K562 (cell line): Measurements from ENCODE around the gene MARCHF11. TPM values are rescaled to one million over a fixed set of nuclear protein-coding genes. Genes with fewer than 3 reads are reported as not detected.

ENCODE experiments used
- ATAC-seq: fragments of 200-7000 bp; cut with Tn5 transposase; 3 replicates; pipeline ENCODE4 v1.9.1; 2020; ENCODE audit warnings: moderate library complexity
- BruUV-seq: library from RNA; stranded (reverse); fragments of 400-500 nt; replicated peaks from 2 replicates; lab custom pipeline; 2021; lab: Mats Ljungman, UMichigan
- CTCF ChIA-PET: fragments of 300-600 bp; formaldehyde crosslinking; extraction: SDS; loops from one replicate; lab custom pipeline; 2021; ENCODE audit warnings: low intra/inter-chr PET ratio; lab: Yijun Ruan, JAX
- POLR2A ChIA-PET: fragments of 300-600, 350-650 bp; sonication (Branson Sonifier 250); formaldehyde crosslinking; extraction: SDS; loops from one replicate; lab custom pipeline; 2021; ENCODE audit warnings: antibody characterized with exemption, inconsistent platforms; lab: Yijun Ruan, JAX
- DNase-seq, 4 experiments: peaks; one replicate each; pipeline versions ENCODE4 v3.0.0 to v3.0.0-alpha.2; 2011 to 2018; ENCODE audit warnings: low spot score in 3 of 4, mixed read lengths in 3 of 4; ENCODE audit errors: extremely low read depth in 1 of 4
- FAIRE-seq: peaks from 2 replicates; lab custom pipeline; 2011; peaks lifted over from hg19 to GRCh38; lab: Jason Lieb, UNC
- H2AFZ ChIP-seq: 2 replicates; pipeline ENCODE4 v1.6.0; 2011; ENCODE audit warnings: low read depth, low read length, control low read depth, inconsistent platforms
- H3K27ac ChIP-seq: fragments of 200-600 bp; 3 replicates; pipeline ENCODE4 v1.8.0; 2011; ENCODE audit warnings: low read depth, mild to moderate bottlenecking, control low read depth, inconsistent platforms, low read length, moderate library complexity, mixed read lengths; ENCODE audit errors: extremely low read depth
- H3K27me3 ChIP-seq, 2 experiments: fragments of 300-600 bp in 1 of 2; 2 replicates in 1 of 2; 3 replicates in 1 of 2; pipeline versions ENCODE4 v1.6.0 to v1.8.0; 2011; ENCODE audit warnings: inconsistent platforms in 2 of 2, low read length in 2 of 2, mild to moderate bottlenecking in 1 of 2, mixed read lengths in 1 of 2, moderate library complexity in 1 of 2; ENCODE audit not compliant: control insufficient read depth in 2 of 2, insufficient read depth in 2 of 2
- H3K36me3 ChIP-seq: fragments of 300-600 bp; 3 replicates; pipeline ENCODE4 v1.8.0; 2011; ENCODE audit warnings: mild to moderate bottlenecking, low read length, inconsistent platforms; ENCODE audit not compliant: control insufficient read depth, insufficient read depth
- H3K4me1 ChIP-seq, 2 experiments: fragments of 200-600 bp in 1 of 2; replicated peaks in 1 of 2; 2 replicates in 1 of 2; 3 replicates in 1 of 2; pipeline versions ENCODE4 v1.5.1 to v1.8.0; 2011; ENCODE audit warnings: inconsistent platforms in 2 of 2, low read length in 2 of 2, mild to moderate bottlenecking in 1 of 2, mixed read lengths in 1 of 2, moderate library complexity in 1 of 2; ENCODE audit not compliant: control insufficient read depth in 2 of 2, insufficient read depth in 2 of 2
- H3K4me2 ChIP-seq: 2 replicates; pipeline ENCODE4 v1.6.1; 2011; ENCODE audit warnings: low read length, control low read depth, inconsistent platforms, mixed read lengths; ENCODE audit not compliant: insufficient read depth
- H3K4me3 ChIP-seq: fragments of 200-600 bp; sonication (generic), shearing (Covaris generic); 2 replicates; pipeline ENCODE4 v1.5.1; 2016; ENCODE audit warnings: control low read depth, inconsistent platforms
- H3K79me2 ChIP-seq: fragments of 200-600 bp; 3 replicates; pipeline ENCODE4 v1.8.0; 2011; ENCODE audit warnings: low read length, inconsistent platforms; ENCODE audit not compliant: control insufficient read depth, insufficient read depth
- H3K9ac ChIP-seq, 2 experiments: 2 replicates each; pipeline versions ENCODE4 v1.6.0 to v1.6.1; 2011; ENCODE audit warnings: low read depth in 2 of 2, low read length in 2 of 2, control low read depth in 1 of 2, inconsistent platforms in 1 of 2, mild to moderate bottlenecking in 1 of 2, mixed read lengths in 1 of 2; ENCODE audit not compliant: insufficient read depth in 1 of 2
- H3K9me1 ChIP-seq: one replicate; pipeline ENCODE4 v1.6.0; 2011; ENCODE audit warnings: inconsistent platforms, mild to moderate bottlenecking, low read length, moderate library complexity; ENCODE audit not compliant: control insufficient read depth, insufficient read depth
- H3K9me3 ChIP-seq: replicated peaks from 2 replicates; pipeline ENCODE4 v1.5.1; 2011; ENCODE audit warnings: low read depth, low read length, inconsistent platforms; ENCODE audit not compliant: control insufficient read depth, insufficient read depth
- H4K20me1 ChIP-seq: replicated peaks from 2 replicates; pipeline ENCODE4 v1.6.1; 2011; ENCODE audit warnings: low read length, inconsistent platforms, mixed read lengths; ENCODE audit not compliant: control insufficient read depth, insufficient read depth
- ADNP ChIP-seq: fragments of 200-800 bp; sonication (Bioruptor generic); IDR thresholded peaks from 2 replicates; pipeline ENCODE4 v1.6.1; 2016; ENCODE audit warnings: missing genetic modification characterization, missing compliant biosample characterization
- ESRRA ChIP-seq: fragments of 450-650 bp; IDR thresholded peaks from 2 replicates; pipeline ENCODE4 v1.6.1; 2014; ENCODE audit warnings: low read depth, mild to moderate bottlenecking, moderate library complexity, borderline replicate concordance
- GABPB1 ChIP-seq: sonication (generic); formaldehyde crosslinking; IDR thresholded peaks from 2 replicates; pipeline ENCODE4 v1.8.0; 2022; ENCODE audit warnings: mild to moderate bottlenecking, missing genetic modification reagents
- HNRNPLL ChIP-seq: fragments of 200-400 bp; formaldehyde crosslinking; IDR thresholded peaks from 2 replicates; pipeline ENCODE4 v1.6.1; 2017; ENCODE audit warnings: low read length, low read depth, mild to moderate bottlenecking; ENCODE audit not compliant: poor library complexity, severe bottlenecking
- MEIS2 ChIP-seq: fragments of 450-650 bp; IDR thresholded peaks from 2 replicates; pipeline ENCODE4 v1.6.1; 2014; ENCODE audit warnings: mild to moderate bottlenecking; ENCODE audit not compliant: partially characterized antibody
- MTA3 ChIP-seq: fragments of 450-650 bp; formaldehyde crosslinking; IDR thresholded peaks from 2 replicates; pipeline ENCODE4 v1.6.1; 2017; ENCODE audit warnings: mild to moderate bottlenecking, borderline replicate concordance
- RBM17 ChIP-seq: fragments of 200-400 bp; formaldehyde crosslinking; IDR thresholded peaks from 2 replicates; pipeline ENCODE4 v1.6.1; 2017; ENCODE audit warnings: low read depth, mild to moderate bottlenecking, low read length, borderline replicate concordance
- TAF7 ChIP-seq: fragments of 450-650 bp; IDR thresholded peaks from 2 replicates; pipeline ENCODE4 v1.6.1; 2016; ENCODE audit warnings: missing genetic modification characterization, missing compliant biosample characterization
- YY1 ChIP-seq, 3 experiments: IDR thresholded peaks; 2 replicates each; pipeline ENCODE4 v1.6.1; 2011; ENCODE audit warnings: low read length in 2 of 3, mild to moderate bottlenecking in 2 of 3, moderate library complexity in 2 of 3, borderline replicate concordance in 1 of 3, control low read depth in 1 of 3, low read depth in 1 of 3; ENCODE audit not compliant: insufficient read depth in 3 of 3, insufficient replicate concordance in 2 of 3, control insufficient read depth in 1 of 3, insufficient read length in 1 of 3; ENCODE audit errors: extremely low read depth in 1 of 3
- ZBTB34 ChIP-seq: fragments of 250-450 bp; sonication (Bioruptor Pico); IDR thresholded peaks from 2 replicates; pipeline ENCODE4 v1.8.0; 2021; ENCODE audit warnings: mild to moderate bottlenecking, moderate library complexity
- ZFP36 ChIP-seq: fragments of 150-350 bp; IDR thresholded peaks from 2 replicates; pipeline ENCODE4 v1.6.1; 2018; ENCODE audit warnings: low read length, low read depth; ENCODE audit not compliant: partially characterized antibody
- ZNF239 ChIP-seq: fragments of 250-450 bp; sonication (Bioruptor Pico); IDR thresholded peaks from 2 replicates; pipeline ENCODE4 v1.4.0; 2020; ENCODE audit warnings: mild to moderate bottlenecking
- ZNF263 ChIP-seq: sonication (generic); formaldehyde crosslinking; IDR thresholded peaks from 2 replicates; pipeline ENCODE4 v1.8.0; 2022; ENCODE audit warnings: mild to moderate bottlenecking, missing genetic modification reagents, borderline replicate concordance
- ZNF609 ChIP-seq: sonication (generic); formaldehyde crosslinking; IDR thresholded peaks from 2 replicates; pipeline ENCODE4 v1.8.1; 2023; ENCODE audit warnings: missing genetic modification reagents, mild to moderate bottlenecking, borderline replicate concordance
- WGBS: fragments of 100-300 bp; shearing (Covaris generic); methylation state at CpG from one replicate; pipeline ENCODE4 v1.1.6; 2016; ENCODE audit warnings: low coverage, mixed read lengths; ENCODE audit not compliant: insufficient coverage; ENCODE audit errors: missing lambda C conversion rate; 5-methylcytosine and 5-hydroxymethylcytosine counted together
- in situ Hi-C: fragments of 300-500 bp; cut with MboI; formaldehyde crosslinking; loops from 4 replicates; pipeline ENCODE4 v1.15.0; 2018; ENCODE audit warnings: inconsistent platforms, mixed read lengths
- intact Hi-C: fragments of 100-400 bp; cut with micrococcal nuclease; formaldehyde crosslinking; loops from 2 replicates; pipeline ENCODE4 v1.14.2; 2022
- polyA plus RNA-seq, 8 experiments: library from polyadenylated mRNA; depleted of rRNA in 4 of 8; stranded (reverse) in 5 of 8; unstranded in 3 of 8; fragments of >200 nt; fragmentation: Nextera tagmentation in 2 of 8; fragmentation: Illumina TruSeq in 1 of 8; extraction: Ambion mirVana in 2 of 8; extraction: Trizol in 1 of 8; gene quantifications; 2 replicates each; pipeline versions ENCODE4 v1.2.1 to v1.2.3, GENCODE V29; 2011 to 2014; ENCODE audit warnings: inconsistent platforms in 1 of 8, missing spikeins in 1 of 8
- total RNA-seq, 7 experiments: library from RNA; depleted of rRNA in 6 of 7; stranded (reverse); fragments of >200 nt in 6 of 7; fragmentation: Illumina TruSeq in 2 of 7; extraction: Trizol in 2 of 7; gene quantifications; 2 replicates each; pipeline versions ENCODE4 v1.2.1 to v1.2.3, GENCODE V29; 2011 to 2021; ENCODE audit warnings: low replicate concordance in 1 of 7

Gene MARCHF11
- total and polyA plus RNA-seq, 9 of the 15 experiments (the other 6 are each of a cell fraction or from before 2014, with no cell fraction given) = not detected

GRCh38 chr5:16144416-16144815 is 35.2 kb downstream of the MARCHF11 start (continued):
- TF ChIP-seq YY1 (IDR thresholded peaks at IDR 0.05; ENCODE audit: borderline replicate concordance in 1 of 3, control insufficient read depth in 1 of 3, extremely low read depth in 1 of 3, insufficient read depth in 3 of 3, insufficient read length in 1 of 3, insufficient replicate concordance in 2 of 3, low read depth in 1 of 3, low read length in 2 of 3) (no peak), MTA3 (no peak), ESRRA (no peak), ADNP (no peak), ZNF263 (CRISPR knock-in tag) (no peak)

- no peaks in the 10 kb centered on the region for H3K27me3 ChIP-seq
- H3K9ac ChIP-seq = no peak overlapping the region
- no peak overlapping the region for H3K27ac ChIP-seq
- H3K4me1 ChIP-seq = no peaks in the 10 kb centered on the region
- no peak for FAIRE-seq
- intact Hi-C loops (no loop called here), in situ Hi-C loops (no loop called here)
- ChIA-PET CTCF (no interaction called here), POLR2A (no interaction called here)
- no peak for DNase-seq
- H3K9me1 ChIP-seq = no peaks in the 10 kb centered on the region
- no peak overlapping the region for H3K4me3 ChIP-seq
- ATAC-seq = no peak
- no peak overlapping the region for H3K4me2 ChIP-seq
- no peaks in the 10 kb centered on the region for H3K36me3 ChIP-seq
- no peak overlapping the region for H2AFZ ChIP-seq
- WGBS = 0% methylated on average over 5 of the region's 5 CpGs
- no peaks in the 10 kb centered on the region for H3K79me2 ChIP-seq
- no TSS peak for BruUV-seq
- H4K20me1 ChIP-seq = no peaks in the 10 kb centered on the region
- H3K9me3 ChIP-seq = 0 out of 2 replicates have a peak, but pooled peaks cover 2% of the 10 kb centered on the region
- TF ChIP-seq ZNF239 = no peak
- TF ChIP-seq RBM17 = no peak
- no peak for TF ChIP-seq MEIS2
- no peak for TF ChIP-seq HNRNPLL
- no peak for TF ChIP-seq ZBTB34 (CRISPR knock-in tag)
- TF ChIP-seq ZFP36 = no peak
- TF ChIP-seq TAF7 (tag) = no peak
- TF ChIP-seq GABPB1 (CRISPR knock-in tag) = no peak
- no peak for TF ChIP-seq ZNF609 (CRISPR knock-in tag)
Measured at GRCh38 chr5:16143361-16144049, 36.1 kb downstream of the MARCHF11 start.
